Tibial artery (tissue), 4 donors: ENCODE results near the gene DYNC1I1.

ENCODE experiments used
- DNase-seq, 2 donors: peaks; one replicate each; pipeline ENCODE4 v3.0.0-alpha.2; 2019
- H3K27ac ChIP-seq, 2 donors: fragments of 200-600 bp; sonication (generic) in 1 of 2; 1 replicate in 1 of 2; 2 replicates in 1 of 2; pipeline ENCODE4 v1.5.1; 2018 to 2019; ENCODE audit warnings: mild to moderate bottlenecking in 1 of 2
- H3K27me3 ChIP-seq, 2 donors: fragments of 200-600 bp; sonication (generic) in 1 of 2; one replicate each; pipeline versions ENCODE4 v1.5.1 to v1.6.0; 2016 to 2019
- H3K36me3 ChIP-seq, 3 donors: fragments of 200-600 bp; sonication (generic) in 2 of 3; one replicate each; pipeline ENCODE4 v1.5.1; 2016 to 2019; ENCODE audit warnings: mild to moderate bottlenecking in 2 of 3
- H3K4me1 ChIP-seq, 4 donors: fragments of 200-600 bp; sonication (generic) in 2 of 4; 1 replicate in 3 of 4; 2 replicates in 1 of 4; pipeline ENCODE4 v1.5.1; 2016 to 2019
- H3K4me3 ChIP-seq, 2 donors: fragments of 200-600 bp; sonication (generic) in 1 of 2; 1 replicate in 1 of 2; 2 replicates in 1 of 2; pipeline ENCODE4 v1.5.1; 2018 to 2019; ENCODE audit warnings: mild to moderate bottlenecking in 2 of 2
- H3K9me3 ChIP-seq, 3 donors: fragments of 200-600 bp; sonication (generic) in 1 of 3; one replicate each; pipeline ENCODE4 v1.5.1; 2016 to 2019
- CTCF ChIP-seq, 2 experiments: fragments of 200-600 bp in 1 of 2; fragments of 450-650 bp in 1 of 2; IDR thresholded peaks; one replicate each; pipeline ENCODE4 v1.5.1; 2017 to 2019; ENCODE audit warnings: antibody characterized with exemption in 2 of 2, mild to moderate bottlenecking in 1 of 2, moderate library complexity in 1 of 2
- intact Hi-C: fragments of 100-400 bp; cut with DNase I; formaldehyde crosslinking; loops from one replicate; pipeline ENCODE4 v1.15.0; 2023; ENCODE audit warnings: low total_unique reads

Gene DYNC1I1

GRCh38 chr7:96127746-96128145 lies 355.4 kb downstream of the DYNC1I1 start:
- Histone ChIP-seq H3K27me3 (no peaks in the 10 kb centered on the region), H3K4me3 (no peak overlapping the region), H3K4me1 (no peaks in the 10 kb centered on the region), H3K9me3 (no peaks in the 10 kb centered on the region), H3K27ac (no peak overlapping the region), H3K36me3 (peaks cover 5 to 19% (median 11%) of the 10 kb centered on the region in 3 donors)
- intact Hi-C loops = no loop called here
- no peak for DNase-seq
- TF ChIP-seq CTCF (IDR thresholded peaks at IDR 0.05) = no peak

DNA sequence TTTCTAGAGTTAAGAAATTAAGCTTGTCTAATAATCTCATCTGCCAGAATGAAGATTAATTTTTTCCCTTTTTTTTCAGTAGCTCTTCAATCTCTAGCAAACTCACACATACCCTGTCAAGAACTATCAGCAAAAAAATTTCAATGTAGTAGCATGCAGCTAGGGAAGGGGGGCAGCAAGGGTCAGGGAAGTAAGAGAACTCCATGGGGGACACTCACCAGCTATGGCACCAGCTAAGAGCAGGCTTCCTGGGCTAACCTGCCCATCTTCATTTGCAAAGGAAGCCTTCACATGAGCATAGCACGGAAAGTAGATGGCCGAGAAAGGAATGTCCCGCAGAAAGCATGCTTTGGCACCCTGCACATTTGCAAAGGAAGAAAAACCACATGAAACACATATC lies 359.2 kb downstream of the DYNC1I1 start:
- intact Hi-C loops = no loop called here
- no peak overlapping the region for H3K4me3 ChIP-seq
- H3K4me1 ChIP-seq = no peaks in the 10 kb centered on the region
- no peak overlapping the region for H3K27ac ChIP-seq
- no peak for DNase-seq
- no peak for TF ChIP-seq CTCF (IDR thresholded peaks at IDR 0.05)
- no peaks in the 10 kb centered on the region for H3K9me3 ChIP-seq
- peaks cover 5 to 27% (median 23%) of the 10 kb centered on the region in 3 donors for H3K36me3 ChIP-seq
- no peaks in the 10 kb centered on the region for H3K27me3 ChIP-seq

GRCh38 chr7:96135241-96135640 lies 362.9 kb downstream of the DYNC1I1 start:
- no peak for DNase-seq

GRCh38 chr7:96136600-96137239 lies 364.4 kb downstream of the DYNC1I1 start:
- intact Hi-C loops = no loop called here
- no peak for TF ChIP-seq CTCF (IDR thresholded peaks at IDR 0.05)
- Histone ChIP-seq H3K27me3 (no peaks in the 10 kb centered on the region), H3K36me3 (peaks cover 6 to 20% (median 9%) of the 10 kb centered on the region in 3 donors), H3K4me3 (no peak overlapping the region), H3K27ac (no peak overlapping the region), H3K9me3 (no peaks in the 10 kb centered on the region), H3K4me1 (no peaks in the 10 kb centered on the region)
- DNase-seq = no peak

More at GRCh38 chr7:96135241-96135640, 362.9 kb downstream of the DYNC1I1 start:
- Histone ChIP-seq H3K4me1 (no peaks in the 10 kb centered on the region), H3K27me3 (no peaks in the 10 kb centered on the region), H3K4me3 (no peak overlapping the region), H3K36me3 (peaks cover 5 to 22% (median 16%) of the 10 kb centered on the region in 3 donors), H3K27ac (no peak overlapping the region), H3K9me3 (no peaks in the 10 kb centered on the region)
- no peak for TF ChIP-seq CTCF (IDR thresholded peaks at IDR 0.05)
- intact Hi-C loops = no loop called here

DNA sequence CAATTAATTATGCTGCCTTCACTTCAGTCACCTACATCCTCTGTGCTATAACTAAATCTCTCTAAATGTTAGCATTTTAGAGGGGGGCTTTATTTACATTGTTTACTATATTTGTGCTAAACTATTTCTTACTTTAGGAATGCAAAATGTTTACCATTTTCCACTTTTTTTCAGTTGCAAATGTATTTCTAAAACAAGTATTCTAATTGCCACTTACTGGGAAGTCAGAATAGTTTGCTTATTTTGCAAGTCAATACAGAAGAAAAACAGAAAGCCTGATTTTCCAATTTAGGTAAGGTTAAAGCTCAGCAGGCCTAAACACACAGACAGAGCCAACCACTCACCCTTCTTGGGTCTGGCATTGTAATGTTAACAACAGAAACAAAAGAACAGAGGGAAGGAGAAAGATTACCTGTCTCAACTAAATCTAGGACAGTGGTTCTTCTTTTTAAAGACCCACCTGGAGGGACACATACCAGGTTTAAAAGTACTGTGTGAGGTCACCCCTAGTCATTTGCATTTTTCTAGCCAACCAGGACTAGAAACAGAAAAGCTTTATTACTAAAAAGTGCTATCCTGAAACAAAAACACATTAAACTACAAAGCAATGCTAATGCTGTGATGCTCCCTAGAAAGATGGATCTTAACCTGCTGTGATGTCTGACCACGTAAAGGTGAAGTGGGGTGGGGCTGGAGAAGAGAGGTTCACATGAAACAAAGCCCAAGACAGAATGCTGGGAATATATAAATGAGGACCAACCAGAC lies 371.3 kb downstream of the DYNC1I1 start:
- intact Hi-C loops = no loop called here
- TF ChIP-seq CTCF (IDR thresholded peaks at IDR 0.05) = no peak
- Histone ChIP-seq H3K9me3 (no peaks in the 10 kb centered on the region), H3K27me3 (no peaks in the 10 kb centered on the region), H3K27ac (no peak overlapping the region), H3K36me3 (peaks cover 13 to 28% (median 22%) of the 10 kb centered on the region in 3 donors), H3K4me3 (no peak overlapping the region), H3K4me1 (no peaks in the 10 kb centered on the region)
- no peak for DNase-seq
